Muscle layer of duodenum (tissue), 2 donors: ENCODE measurements around the gene INHBC.

ENCODE experiments used
- H3K27ac ChIP-seq: one replicate; pipeline ENCODE4 v1.7.0; 2013; ENCODE audit warnings: mild to moderate bottlenecking, low read length
- H3K27me3 ChIP-seq: one replicate; pipeline ENCODE4 v1.7.0; 2013; ENCODE audit warnings: low read depth, mild to moderate bottlenecking, control low read depth, low read length
- H3K36me3 ChIP-seq, 2 donors: one replicate each; pipeline ENCODE4 v1.7.0; 2013; ENCODE audit warnings: low read length in 2 of 2, control low read depth in 1 of 2, mild to moderate bottlenecking in 1 of 2; ENCODE audit not compliant: insufficient read depth in 2 of 2, control insufficient read depth in 1 of 2
- H3K4me1 ChIP-seq, 2 donors: one replicate each; pipeline ENCODE4 v1.7.0; 2013; ENCODE audit warnings: low read length in 2 of 2, mild to moderate bottlenecking in 2 of 2, control low read depth in 1 of 2, moderate library complexity in 1 of 2; ENCODE audit not compliant: insufficient read depth in 2 of 2, control insufficient read depth in 1 of 2
- H3K4me3 ChIP-seq, 2 donors: one replicate each; pipeline ENCODE4 v1.7.0; 2013; ENCODE audit warnings: low read length in 2 of 2, low read depth in 1 of 2, mild to moderate bottlenecking in 1 of 2
- H3K9me3 ChIP-seq, 2 donors: one replicate each; pipeline ENCODE4 v1.7.0; 2013; ENCODE audit warnings: low read length in 2 of 2, control low read depth in 1 of 2, mild to moderate bottlenecking in 1 of 2; ENCODE audit not compliant: control insufficient read depth in 1 of 2
- donor health status: healthy.

The INHBC gene

GRCh38 chr12:57446292-57446960 lies 11.8 kb downstream of the INHBC start:
- Histone ChIP-seq H3K4me1 (no peaks in the 10 kb centered on the region), H3K36me3 (no peaks in the 10 kb centered on the region), H3K9me3 (no peaks in the 10 kb centered on the region), H3K4me3 (no peak overlapping the region), H3K27me3 (no peaks in the 10 kb centered on the region), H3K27ac (no peak overlapping the region)

- Histone ChIP-seq H3K27ac (no peak overlapping the region), H3K9me3 (no peaks in the 10 kb centered on the region), H3K27me3 (no peaks in the 10 kb centered on the region), H3K4me3 (no peak overlapping the region), H3K4me1 (peaks cover 0 to 4% of the 10 kb centered on the region in 2 donors), H3K36me3 (no peaks in the 10 kb centered on the region)
Measured at GRCh38 chr12:57448669-57449068, 14.1 kb downstream of the INHBC start.

GRCh38 chr12:57449375-57449774 lies 14.8 kb downstream of the INHBC start:
- H3K4me3 ChIP-seq = no peak overlapping the region
- no peaks in the 10 kb centered on the region for H3K36me3 ChIP-seq
- no peaks in the 10 kb centered on the region for H3K27me3 ChIP-seq
- H3K27ac ChIP-seq = no peak overlapping the region
- H3K9me3 ChIP-seq = no peaks in the 10 kb centered on the region
- H3K4me1 ChIP-seq = peaks cover 0 to 4% of the 10 kb centered on the region in 2 donors

GRCh38 chr12:57450057-57450456 lies 15.5 kb downstream of the INHBC start:
- Histone ChIP-seq H3K36me3 (no peaks in the 10 kb centered on the region), H3K4me3 (no peak overlapping the region), H3K27ac (no peak overlapping the region), H3K4me1 (peaks cover 0 to 4% of the 10 kb centered on the region in 2 donors), H3K27me3 (no peaks in the 10 kb centered on the region), H3K9me3 (no peaks in the 10 kb centered on the region)

GRCh38 chr12:57451233-57451778 lies 16.7 kb downstream of the INHBC start:
- Histone ChIP-seq H3K4me3 (no peak overlapping the region), H3K9me3 (no peaks in the 10 kb centered on the region), H3K4me1 (peaks cover 0 to 4% of the 10 kb centered on the region in 2 donors), H3K27ac (no peak overlapping the region), H3K27me3 (no peaks in the 10 kb centered on the region), H3K36me3 (no peaks in the 10 kb centered on the region)

- no peak overlapping the region for H3K27ac ChIP-seq
- H3K27me3 ChIP-seq = no peaks in the 10 kb centered on the region
- H3K4me3 ChIP-seq = no peak overlapping the region
- no peaks in the 10 kb centered on the region for H3K9me3 ChIP-seq
- H3K4me1 ChIP-seq = peaks cover 0 to 4% of the 10 kb centered on the region in 2 donors
- H3K36me3 ChIP-seq = no peaks in the 10 kb centered on the region
Measured at GRCh38 chr12:57452181-57452936, 17.8 kb downstream of the INHBC start.

GRCh38 chr12:57452937-57453509 lies 18.4 kb downstream of the INHBC start:
- no peaks in the 10 kb centered on the region for H3K36me3 ChIP-seq
- H3K9me3 ChIP-seq = no peaks in the 10 kb centered on the region
- no peak overlapping the region for H3K4me3 ChIP-seq
- H3K27ac ChIP-seq = no peak overlapping the region
- peaks cover 0 to 4% of the 10 kb centered on the region in 2 donors for H3K4me1 ChIP-seq
- no peaks in the 10 kb centered on the region for H3K27me3 ChIP-seq

- Histone ChIP-seq H3K4me3 (no peak overlapping the region), H3K27me3 (no peaks in the 10 kb centered on the region), H3K27ac (no peak overlapping the region), H3K36me3 (no peaks in the 10 kb centered on the region), H3K4me1 (peaks cover 0 to 10% of the 10 kb centered on the region in 2 donors), H3K9me3 (no peaks in the 10 kb centered on the region)
Measured at GRCh38 chr12:57454213-57454565, 19.6 kb downstream of the INHBC start.

GRCh38 chr12:57454566-57455373 lies 20.2 kb downstream of the INHBC start, which contains the start of gene INHBE:
TSS of gene INHBE (plus strand) at chr12:57455307. CDS start at chr12:57455537, 230 bp downstream.
- Histone ChIP-seq H3K4me1 (peaks cover 0 to 10% of the 10 kb centered on the region in 2 donors), H3K4me3 (no peak within 1 kb of the TSS), H3K36me3 (no peaks in the 10 kb centered on the region), H3K27ac (no peak within 1 kb of the TSS), H3K9me3 (no peaks in the 10 kb centered on the region), H3K27me3 (no peaks in the 10 kb centered on the region)

GRCh38 chr12:57455374-57456144 lies 21.0 kb downstream of the INHBC start:
- Histone ChIP-seq H3K27ac (no peak overlapping the region), H3K9me3 (no peaks in the 10 kb centered on the region), H3K36me3 (no peaks in the 10 kb centered on the region), H3K4me1 (peaks cover 0 to 17% of the 10 kb centered on the region in 2 donors), H3K27me3 (no peaks in the 10 kb centered on the region), H3K4me3 (no peak overlapping the region)
